Endometrial microvascular endothelial cells (primary cell): ENCODE measurements around the gene MARK1. TPM values are rescaled to one million over a fixed set of nuclear protein-coding genes. Genes with fewer than 3 reads are reported as not detected.
"Not testable (repeated sequence)": the region's sequence is repeated elsewhere in the genome, so short reads cannot be mapped to it uniquely, and the experiment has no call there.

Experiments used
- in situ Hi-C: cut with HindIII; loops from 2 replicates; pipeline ENCODE4 v1.10.0; 2017; ENCODE audit warnings: low sequenced_read_pairs, low pct_unique_long_range_greater_than_20kb; ENCODE audit errors: inconsistent ontology term
- total RNA-seq: library from RNA; depleted of rRNA; stranded (reverse); fragments of >200 nt; gene quantifications from one replicate; pipeline ENCODE4 v1.2.3, GENCODE V29; 2015; ENCODE audit errors: inconsistent ontology term

Gene MARK1
- total RNA-seq, 1 donor from 2014 or later = 0.46 TPM

DNA sequence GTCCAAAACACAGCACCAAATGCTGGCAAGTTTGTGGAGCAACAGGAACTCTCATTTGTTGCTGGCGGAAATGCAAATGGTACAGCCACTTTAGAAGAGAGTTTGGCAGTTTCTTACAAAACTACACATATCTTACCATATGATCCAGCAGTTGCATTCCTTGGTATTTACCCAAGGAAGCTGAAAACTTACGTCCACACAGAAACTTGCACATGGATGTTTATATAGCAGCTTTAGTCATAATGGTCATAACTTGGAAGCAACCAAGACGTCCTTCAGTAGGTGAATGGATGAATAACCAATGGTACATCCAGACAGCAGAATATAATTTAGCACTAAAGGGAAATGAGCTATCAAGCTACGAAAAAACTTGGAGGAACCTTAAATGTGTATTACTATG is 66.4 kb downstream of the MARK1 start:
- in situ Hi-C loops = no loop called here

DNA sequence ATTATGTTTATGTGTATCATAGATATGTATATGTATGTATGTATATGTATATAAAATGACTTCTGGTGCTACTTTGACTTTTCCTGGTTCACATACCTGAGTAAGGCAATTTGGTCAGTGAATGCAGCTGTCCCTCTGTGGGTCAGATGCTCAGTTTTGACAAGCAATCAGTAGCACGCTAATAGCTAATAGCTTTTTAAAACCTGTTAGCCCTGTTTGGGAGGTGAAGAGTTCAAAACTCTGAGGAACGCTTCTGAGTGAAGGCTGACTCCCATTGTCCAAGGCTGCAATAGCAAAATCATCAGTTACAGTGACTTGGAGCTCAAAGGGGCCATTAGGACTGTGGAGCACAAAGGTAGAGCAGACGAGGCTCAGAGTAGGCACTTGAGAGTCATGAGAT is 67.2 kb downstream of the MARK1 start:
- in situ Hi-C loops = no loop called here

- in situ Hi-C loops = no loop called here
These were observed 77.0 kb downstream of the MARK1 start for GRCh38 chr1:220604926-220605325.

DNA sequence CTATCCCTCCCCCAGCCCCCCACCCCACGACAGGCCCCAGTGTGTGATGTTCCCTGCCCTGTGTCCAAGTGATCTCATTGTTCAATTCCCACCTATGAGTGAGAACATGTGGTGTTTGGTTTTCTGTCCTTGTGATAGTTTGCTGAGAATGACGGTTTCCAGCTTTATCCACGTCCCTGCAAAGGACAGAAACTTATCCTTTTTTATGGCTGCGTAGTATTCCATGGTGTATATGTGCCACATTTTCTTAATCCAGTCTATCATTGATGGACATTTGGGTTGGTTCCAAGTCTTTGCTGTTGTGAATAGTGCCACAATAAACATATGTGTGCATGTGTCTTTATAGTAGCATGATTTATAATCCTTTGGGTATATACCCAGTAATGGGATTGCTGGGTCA is 77.7 kb downstream of the MARK1 start:
- in situ Hi-C loops = not testable (repeated sequence)

- in situ Hi-C loops = not testable (repeated sequence)
These were observed 83.2 kb downstream of the MARK1 start for GRCh38 chr1:220611100-220611499.

DNA sequence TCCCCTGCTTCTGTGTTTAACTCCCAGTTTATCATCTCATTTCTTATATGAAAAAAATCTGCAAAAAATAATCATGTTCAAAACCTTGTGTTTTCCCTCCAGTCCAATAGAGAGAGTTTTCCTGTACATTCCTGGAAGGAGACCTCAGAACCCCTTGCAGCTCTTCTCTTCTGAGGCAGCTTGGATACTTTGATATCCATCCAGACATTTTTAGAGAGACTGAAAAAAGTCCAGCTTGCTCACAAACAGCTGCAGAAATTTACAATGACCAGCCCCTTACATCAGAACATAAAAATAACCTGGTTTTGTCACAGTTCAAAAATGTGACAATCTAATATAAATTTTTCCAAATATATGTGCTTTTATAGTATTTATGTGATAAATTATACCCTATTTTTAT is 88.9 kb downstream of the MARK1 start:
- in situ Hi-C loops = no loop called here

DNA sequence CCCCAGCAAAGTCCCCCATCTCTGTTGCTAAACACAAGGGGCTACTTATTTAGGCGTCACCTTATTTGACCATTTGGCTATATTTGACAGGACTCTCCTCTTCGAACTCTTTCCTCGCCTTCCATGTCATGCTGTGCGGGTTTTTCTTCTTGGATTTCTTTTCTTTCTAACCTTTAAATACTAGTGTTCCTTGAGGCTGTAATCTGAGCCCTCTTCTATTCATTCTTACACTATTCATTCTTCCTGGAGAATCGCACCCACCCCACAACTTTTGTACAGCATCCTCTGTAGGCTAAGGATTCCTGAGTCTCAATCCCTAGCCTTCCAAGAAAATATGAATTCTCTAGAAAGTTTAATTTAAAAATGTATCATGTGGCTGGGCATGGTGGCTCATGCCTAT is 100.5 kb downstream of the MARK1 start:
- in situ Hi-C loops = no loop called here

DNA sequence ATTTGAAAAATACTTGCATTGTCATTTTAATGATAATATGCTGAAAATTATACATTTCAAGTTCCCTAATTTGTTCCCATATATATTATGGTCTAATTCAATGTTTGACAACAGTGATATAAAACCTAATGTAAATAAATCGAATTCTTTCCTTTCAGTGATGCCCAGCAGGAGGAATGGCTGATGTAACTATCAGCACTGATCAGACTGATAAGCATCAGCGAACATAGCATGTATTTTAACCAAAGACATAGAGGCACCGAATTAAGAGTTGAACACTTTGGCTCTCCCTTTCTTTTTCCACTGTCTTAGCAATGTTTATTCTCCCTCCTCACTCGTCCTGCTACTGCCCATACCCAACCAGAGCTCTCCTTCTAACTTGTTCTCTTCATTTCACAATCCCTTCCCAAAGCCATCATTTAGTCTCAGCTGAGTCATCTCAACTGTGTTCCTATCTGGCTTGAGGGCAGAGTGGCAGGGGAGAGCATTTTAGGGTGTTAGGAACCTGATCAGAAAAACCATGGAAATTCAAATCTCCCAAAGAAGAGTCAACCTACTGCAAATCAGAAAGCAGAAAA is 103.4 kb downstream of the MARK1 start:
- in situ Hi-C loops = no loop called here

GRCh38 chr1:220637759-220638158 is 109.8 kb downstream of the MARK1 start:
- in situ Hi-C loops = no loop called here

- in situ Hi-C loops = no loop called here
These were observed 114.3 kb downstream of the MARK1 start for GRCh38 chr1:220642285-220642684.

DNA sequence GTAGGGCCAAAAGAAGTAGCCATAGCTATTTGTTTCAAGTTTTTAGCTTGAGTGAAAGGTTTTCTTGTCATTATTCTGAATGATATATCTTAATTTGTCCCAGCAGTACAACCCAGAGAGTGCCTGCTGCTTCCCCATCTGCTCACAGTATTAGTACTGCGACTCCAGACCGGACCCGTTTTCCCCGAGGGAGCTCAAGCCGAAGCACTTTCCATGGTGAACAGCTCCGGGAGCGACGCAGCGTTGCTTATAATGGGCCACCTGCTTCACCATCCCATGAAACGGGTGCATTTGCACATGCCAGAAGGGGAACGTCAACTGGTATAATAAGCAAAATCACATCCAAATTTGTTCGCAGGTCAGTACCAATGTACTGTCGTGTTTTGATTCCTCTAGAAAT is 125.1 kb downstream of the MARK1 start:
- in situ Hi-C loops = no loop called here

DNA sequence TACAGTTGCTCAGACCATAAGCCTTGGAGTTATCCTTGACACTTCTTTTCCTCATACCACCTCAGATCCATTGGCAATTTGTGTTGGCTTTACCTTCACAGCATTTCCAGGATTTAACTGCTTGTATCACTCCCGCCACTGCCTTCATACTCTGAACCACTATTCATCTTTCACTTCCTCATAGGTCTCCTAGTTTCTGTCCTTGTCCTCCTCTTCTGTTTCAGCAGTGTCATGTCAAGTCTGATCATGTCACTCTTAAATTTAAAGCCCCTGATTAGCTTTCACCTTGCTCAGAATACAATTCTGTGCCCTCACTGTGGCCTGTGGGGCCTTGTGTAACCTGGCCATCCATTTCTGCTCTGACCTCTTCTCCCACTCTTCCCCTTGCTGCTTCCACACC is 127.6 kb downstream of the MARK1 start:
- in situ Hi-C loops = no loop called here

GRCh38 chr1:220655961-220656740 is 128.2 kb downstream of the MARK1 start:
- in situ Hi-C loops = no loop called here

GRCh38 chr1:220666349-220666748 is 138.4 kb downstream of the MARK1 start:
- in situ Hi-C loops = no loop called here

DNA sequence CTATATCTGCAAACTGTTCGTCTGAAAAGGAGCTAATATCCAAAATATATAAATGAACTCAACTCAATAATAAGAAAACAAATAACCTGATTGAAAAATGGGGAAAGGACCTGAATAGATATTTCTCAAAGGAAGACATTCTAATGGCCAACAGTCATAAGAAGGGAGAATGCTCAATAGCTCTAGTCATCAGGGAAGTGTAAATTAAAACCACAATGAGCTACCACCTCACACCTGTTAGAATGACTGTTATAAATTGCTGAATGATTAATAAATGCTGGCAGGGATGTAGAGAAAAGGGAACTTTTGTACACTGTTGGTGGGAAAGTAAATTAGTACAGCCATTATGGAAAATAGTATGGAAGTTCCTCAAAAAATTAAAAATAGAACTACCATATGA is 141.1 kb downstream of the MARK1 start:
- in situ Hi-C loops = no loop called here

GRCh38 chr1:220670365-220670764 is 142.4 kb downstream of the MARK1 start:
- in situ Hi-C loops = no loop called here

DNA sequence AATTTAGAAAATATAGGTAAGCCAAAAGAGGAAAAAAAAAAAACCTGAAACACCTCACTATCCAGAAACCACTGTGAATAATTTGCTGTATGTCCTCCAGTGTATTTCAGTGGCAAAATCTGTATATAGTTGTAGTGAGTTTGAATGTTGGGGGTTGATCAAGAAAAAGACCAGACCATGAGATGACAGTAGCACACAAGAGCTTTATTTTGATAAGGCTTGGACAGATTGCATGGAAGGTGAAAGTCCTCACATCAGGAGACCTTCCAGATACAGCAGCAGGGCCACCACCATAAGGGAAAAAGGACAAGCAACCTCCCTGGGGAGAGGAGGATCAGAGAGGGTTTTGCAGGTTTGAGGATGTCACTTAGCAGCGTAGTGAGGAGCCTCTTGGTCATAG is 146.0 kb downstream of the MARK1 start:
- in situ Hi-C loops = no loop called here

DNA sequence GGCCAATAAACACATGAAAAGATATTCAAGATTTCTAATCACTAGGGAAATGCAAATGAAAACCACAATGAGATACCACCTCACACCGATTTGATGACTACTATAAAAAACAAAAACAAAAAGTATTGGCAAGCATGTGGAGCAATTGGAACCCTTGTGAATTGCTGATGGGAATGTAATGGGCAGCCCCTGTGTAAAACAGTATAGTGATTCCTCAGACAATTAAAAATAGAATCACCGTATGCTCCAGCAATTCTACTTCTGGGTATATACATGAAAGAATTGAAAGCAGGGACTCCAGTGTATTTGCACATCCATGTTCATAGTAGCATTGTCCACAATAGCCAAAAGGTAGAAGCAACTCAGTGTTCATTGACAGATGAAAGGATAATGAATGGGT is 149.3 kb downstream of the MARK1 start:
- in situ Hi-C loops = no loop called here

GRCh38 chr1:220680085-220680687 is 152.2 kb downstream of the MARK1 start:
- in situ Hi-C loops = no loop called here

DNA sequence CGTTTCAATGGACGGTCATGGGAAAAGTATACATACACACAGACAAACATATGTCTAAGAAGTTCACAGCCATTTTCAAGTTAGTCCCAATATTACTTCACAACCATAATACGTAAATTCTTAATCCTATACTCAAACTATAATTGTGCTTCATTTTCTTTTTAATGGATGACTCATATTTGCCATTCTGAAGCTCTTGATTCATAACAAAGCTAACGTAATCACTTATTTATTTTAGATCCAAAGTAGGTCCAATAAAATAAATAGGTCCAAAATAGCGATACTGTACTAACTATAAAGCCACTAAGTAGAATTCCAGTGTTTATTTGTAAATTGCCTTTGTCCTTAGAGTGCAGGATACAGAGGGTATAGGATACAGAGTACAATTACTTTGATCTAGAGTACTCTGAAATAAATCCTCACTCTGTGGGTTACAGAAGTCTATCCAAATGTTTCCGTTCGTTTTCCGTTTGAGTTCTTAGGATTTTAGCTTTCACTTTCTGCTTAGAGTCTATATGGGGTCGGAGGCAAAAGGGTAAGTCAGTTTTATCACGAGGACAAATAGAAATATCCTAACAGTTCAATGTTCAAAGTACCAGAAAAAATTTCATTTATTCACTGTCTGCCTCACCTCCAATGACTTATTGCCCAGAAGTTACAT is 153.4 kb downstream of the MARK1 start:
- in situ Hi-C loops = no loop called here
